Neutrophil (primary cell): ENCODE measurements around the gene WDFY4.

ENCODE experiments used
- H3K27ac ChIP-seq: fragments of 200-600 bp; sonication (generic); 2 replicates; pipeline ENCODE4 v1.5.1; 2016; ENCODE audit warnings: mild to moderate bottlenecking, moderate library complexity
- H3K27me3 ChIP-seq: fragments of 200-600 bp; sonication (generic); 2 replicates; pipeline ENCODE4 v1.6.0; 2016; ENCODE audit warnings: mild to moderate bottlenecking
- H3K36me3 ChIP-seq: fragments of 200-600 bp; sonication (generic); 2 replicates; pipeline ENCODE4 v1.5.1; 2017
- H3K4me1 ChIP-seq, 2 experiments: fragments of 200-600 bp in 1 of 2; sonication (generic) in 1 of 2; 1 replicate in 1 of 2; 2 replicates in 1 of 2; pipeline versions ENCODE4 v1.5.1 to v1.6.1; 2013 to 2016; ENCODE audit warnings: low read depth in 1 of 2, low read length in 1 of 2, mild to moderate bottlenecking in 1 of 2, moderate library complexity in 1 of 2; ENCODE audit not compliant: control insufficient read depth in 1 of 2, insufficient read depth in 1 of 2
- H3K4me3 ChIP-seq, 2 experiments: fragments of 200-600 bp in 1 of 2; sonication (generic) in 1 of 2; 1 replicate in 1 of 2; 2 replicates in 1 of 2; pipeline ENCODE4 v1.5.1; 2013 to 2016; ENCODE audit warnings: low read depth in 1 of 2, low read length in 1 of 2, mild to moderate bottlenecking in 1 of 2, moderate library complexity in 1 of 2
- H3K9me3 ChIP-seq: fragments of 200-600 bp; sonication (generic); 2 replicates; pipeline ENCODE4 v1.5.1; 2016
- CTCF ChIP-seq: fragments of 200-600 bp; sonication (generic); IDR thresholded peaks from 2 replicates; pipeline ENCODE4 v1.5.1; 2016; ENCODE audit warnings: antibody characterized with exemption

WDFY4 gene

DNA sequence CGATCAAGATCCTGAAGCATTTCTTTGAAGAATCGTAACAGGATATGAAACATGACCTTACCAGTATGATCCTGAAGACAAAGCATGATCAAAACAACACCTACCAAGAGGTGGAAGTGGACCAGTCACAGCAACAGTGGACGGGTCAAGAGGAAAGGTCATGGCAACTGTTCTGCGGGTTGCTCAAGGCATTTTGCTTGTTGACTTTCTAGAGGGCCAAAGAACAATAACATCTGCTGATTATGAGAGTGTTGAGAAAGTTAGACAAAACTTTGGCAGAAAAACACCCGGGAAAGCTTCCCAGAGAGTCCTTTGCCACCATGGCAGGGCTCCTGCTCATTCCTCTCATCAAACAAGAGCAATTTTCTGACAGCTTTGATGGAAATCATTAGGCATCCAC lies 320.6 kb downstream of the WDFY4 start:
- Histone ChIP-seq H3K4me3 (no peak overlapping the region), H3K4me1 (no peaks in the 10 kb centered on the region), H3K36me3 (no peaks in the 10 kb centered on the region), H3K9me3 (no peaks in the 10 kb centered on the region), H3K27me3 (no peaks in the 10 kb centered on the region), H3K27ac (no peak overlapping the region)
- TF ChIP-seq CTCF: no peak

- no peaks in the 10 kb centered on the region for H3K27me3 ChIP-seq
- H3K27ac ChIP-seq: no peak overlapping the region
- no peak overlapping the region for H3K4me3 ChIP-seq
- H3K36me3 ChIP-seq: no peaks in the 10 kb centered on the region
- H3K4me1 ChIP-seq: no peaks in the 10 kb centered on the region
- no peaks in the 10 kb centered on the region for H3K9me3 ChIP-seq
- no peak for TF ChIP-seq CTCF
These were observed 322.5 kb downstream of the WDFY4 start for GRCh38 chr10:49007129-49007528.

GRCh38 chr10:49008091-49008490 lies 323.4 kb downstream of the WDFY4 start:
- no peak overlapping the region for H3K4me3 ChIP-seq
- H3K27ac ChIP-seq: no peak overlapping the region
- H3K9me3 ChIP-seq: no peaks in the 10 kb centered on the region
- no peaks in the 10 kb centered on the region for H3K36me3 ChIP-seq
- TF ChIP-seq CTCF: no peak
- no peaks in the 10 kb centered on the region for H3K27me3 ChIP-seq
- H3K4me1 ChIP-seq: no peaks in the 10 kb centered on the region

- Histone ChIP-seq H3K4me1 (no peaks in the 10 kb centered on the region), H3K9me3 (no peaks in the 10 kb centered on the region), H3K27me3 (no peaks in the 10 kb centered on the region), H3K4me3 (no peak overlapping the region), H3K27ac (no peak overlapping the region), H3K36me3 (no peaks in the 10 kb centered on the region)
- no peak for TF ChIP-seq CTCF
These were observed 324.0 kb downstream of the WDFY4 start for GRCh38 chr10:49008505-49009198.

DNA sequence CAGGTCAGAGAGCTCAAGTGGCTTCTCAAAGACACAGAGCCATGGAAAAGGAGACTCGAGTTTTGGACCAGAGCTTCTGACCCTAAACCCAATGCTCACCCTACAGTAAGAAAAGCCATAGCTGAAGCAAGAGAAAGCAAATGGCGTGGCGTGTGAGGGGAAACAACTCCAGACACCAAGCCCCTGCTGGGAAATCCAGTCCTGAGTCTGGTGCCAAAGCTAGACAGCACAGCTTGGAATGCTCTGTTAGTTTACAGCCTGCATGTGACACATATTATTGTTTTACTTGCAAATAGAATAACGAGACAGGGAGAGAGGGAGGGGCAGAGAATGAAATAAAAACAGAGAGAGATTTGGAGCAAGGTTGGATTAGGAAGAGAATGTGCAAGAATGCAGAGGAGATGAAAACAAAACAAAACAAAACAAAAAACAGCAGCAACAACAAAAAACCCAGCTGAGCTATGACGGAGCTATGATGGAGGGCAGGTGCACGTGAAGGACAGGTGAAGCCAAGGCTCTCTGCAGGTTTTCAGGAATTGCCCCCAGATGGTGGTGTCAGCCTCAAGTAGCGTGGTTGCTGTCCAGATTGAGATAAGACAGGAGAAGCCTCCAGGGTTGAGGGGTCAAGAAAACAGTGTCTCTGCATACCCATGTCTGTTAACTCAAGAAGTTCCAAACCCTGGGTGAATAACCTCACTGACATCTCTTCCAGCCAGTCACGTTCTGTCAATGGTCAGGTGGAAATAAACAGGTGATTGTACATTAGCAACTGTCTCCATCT lies 324.7 kb downstream of the WDFY4 start:
- Histone ChIP-seq H3K36me3 (no peaks in the 10 kb centered on the region), H3K27ac (no peak overlapping the region), H3K4me1 (no peaks in the 10 kb centered on the region), H3K4me3 (no peak overlapping the region), H3K27me3 (no peaks in the 10 kb centered on the region), H3K9me3 (no peaks in the 10 kb centered on the region)
- TF ChIP-seq CTCF: no peak
